ENCODE results near the gene SMARCC2.
A peak's percentile ranks its signal among the peaks of the same experiment; 100 is the strongest.

Gene SMARCC2

GRCh38 chr12:56224954-56225353, 35.7 kb upstream of the SMARCC2 start:
- no peaks in the 10 kb centered on the region for H3K27me3 ChIP-seq (ENCODE audit: control insufficient read depth, insufficient read depth, low read length, poor library complexity, severe bottlenecking)
- no peaks in the 10 kb centered on the region for H3K9me3 ChIP-seq (ENCODE audit: control insufficient read depth, low read length)
- H3K36me3 ChIP-seq (ENCODE audit: control insufficient read depth, insufficient read depth, low read length), result no peaks in the 10 kb centered on the region
- H3K4me3 ChIP-seq (ENCODE audit: insufficient read depth, low read depth, low read length), result peak overlapping the region; percentile 55
- H3K27ac ChIP-seq (ENCODE audit: insufficient read depth, low read depth, low read length, poor library complexity, severe bottlenecking), result no peak overlapping the region
- 88 to 92% methylated on average over 11 of the region's 11 CpGs for WGBS, 2 experiments
- H3K4me1 ChIP-seq (ENCODE audit: control insufficient read depth, insufficient read depth, low read length), result peaks cover 4% of the 10 kb centered on the region

- 3% methylated on average over 41 of the region's 41 CpGs for WGBS, 2 experiments
- no peaks in the 10 kb centered on the region for H3K36me3 ChIP-seq (ENCODE audit: control insufficient read depth, insufficient read depth, low read length)
- peaks cover 4% of the 10 kb centered on the region for H3K4me1 ChIP-seq (ENCODE audit: control insufficient read depth, insufficient read depth, low read length)
- no peaks in the 10 kb centered on the region for H3K9me3 ChIP-seq (ENCODE audit: control insufficient read depth, low read length)
- no peaks in the 10 kb centered on the region for H3K27me3 ChIP-seq (ENCODE audit: control insufficient read depth, insufficient read depth, low read length, poor library complexity, severe bottlenecking)
- peak within 1 kb of the TSS; percentile 55 for H3K4me3 ChIP-seq (ENCODE audit: insufficient read depth, low read depth, low read length)
- H3K27ac ChIP-seq (ENCODE audit: insufficient read depth, low read depth, low read length, poor library complexity, severe bottlenecking), result peak within 1 kb of the TSS; percentile 52
Measured at GRCh38 chr12:56224102-56224701, 34.9 kb upstream of the SMARCC2 start, which contains the start of gene NABP2. NABP2 (plus strand) TSS chr12:56224342; CDS start chr12:56224857, 515 bp downstream.

- Histone ChIP-seq H3K27ac (ENCODE audit: insufficient read depth, low read depth, low read length, poor library complexity, severe bottlenecking) (peak overlapping the region; percentile 52), H3K4me3 (ENCODE audit: insufficient read depth, low read depth, low read length) (peak overlapping the region; percentile 55), H3K4me1 (ENCODE audit: control insufficient read depth, insufficient read depth, low read length) (peaks cover 4% of the 10 kb centered on the region), H3K9me3 (ENCODE audit: control insufficient read depth, low read length) (no peaks in the 10 kb centered on the region), H3K36me3 (ENCODE audit: control insufficient read depth, insufficient read depth, low read length) (no peaks in the 10 kb centered on the region), H3K27me3 (ENCODE audit: control insufficient read depth, insufficient read depth, low read length, poor library complexity, severe bottlenecking) (no peaks in the 10 kb centered on the region)
- 67 to 71% methylated on average over 15 of the region's 15 CpGs for WGBS, 2 experiments
Measured at GRCh38 chr12:56223571-56224101, 34.4 kb upstream of the SMARCC2 start.

- Histone ChIP-seq H3K4me3 (ENCODE audit: insufficient read depth, low read depth, low read length) (peak overlapping the region; percentile 81), H3K36me3 (ENCODE audit: control insufficient read depth, insufficient read depth, low read length) (no peaks in the 10 kb centered on the region), H3K27me3 (ENCODE audit: control insufficient read depth, insufficient read depth, low read length, poor library complexity, severe bottlenecking) (no peaks in the 10 kb centered on the region), H3K27ac (ENCODE audit: insufficient read depth, low read depth, low read length, poor library complexity, severe bottlenecking) (peak overlapping the region; percentile 79), H3K9me3 (ENCODE audit: control insufficient read depth, low read length) (no peaks in the 10 kb centered on the region), H3K4me1 (ENCODE audit: control insufficient read depth, insufficient read depth, low read length) (peaks cover 4% of the 10 kb centered on the region)
- WGBS, 2 experiments, result 90 to 91% methylated on average over 4 of the region's 4 CpGs
Measured at GRCh38 chr12:56222531-56222895, 33.2 kb upstream of the SMARCC2 start.

- H3K36me3 ChIP-seq (ENCODE audit: control insufficient read depth, insufficient read depth, low read length), result peaks cover 2% of the 10 kb centered on the region
- WGBS, 2 experiments, result 25 to 27% methylated on average over 42 of the region's 42 CpGs
- peak within 1 kb of the TSS; percentile 92 for H3K27ac ChIP-seq (ENCODE audit: insufficient read depth, low read depth, low read length, poor library complexity, severe bottlenecking)
- peaks cover 4% of the 10 kb centered on the region for H3K4me1 ChIP-seq (ENCODE audit: control insufficient read depth, insufficient read depth, low read length)
- no peaks in the 10 kb centered on the region for H3K9me3 ChIP-seq (ENCODE audit: control insufficient read depth, low read length)
- H3K27me3 ChIP-seq (ENCODE audit: control insufficient read depth, insufficient read depth, low read length, poor library complexity, severe bottlenecking), result no peaks in the 10 kb centered on the region
- H3K4me3 ChIP-seq (ENCODE audit: insufficient read depth, low read depth, low read length), result peak within 1 kb of the TSS; percentile 81
Measured at GRCh38 chr12:56221757-56222530, 32.7 kb upstream of the SMARCC2 start, which contains the start of gene RNF41. RNF41 (minus strand) TSS chr12:56221922; CDS start chr12:56214047, 7,875 bp downstream.

GRCh38 chr12:56221232-56221756, 32.0 kb upstream of the SMARCC2 start:
- Histone ChIP-seq H3K4me3 (ENCODE audit: insufficient read depth, low read depth, low read length) (peak overlapping the region; percentile 81), H3K36me3 (ENCODE audit: control insufficient read depth, insufficient read depth, low read length) (peaks cover 4% of the 10 kb centered on the region), H3K27ac (ENCODE audit: insufficient read depth, low read depth, low read length, poor library complexity, severe bottlenecking) (peak overlapping the region; percentile 92), H3K4me1 (ENCODE audit: control insufficient read depth, insufficient read depth, low read length) (peaks cover 4% of the 10 kb centered on the region), H3K27me3 (ENCODE audit: control insufficient read depth, insufficient read depth, low read length, poor library complexity, severe bottlenecking) (no peaks in the 10 kb centered on the region), H3K9me3 (ENCODE audit: control insufficient read depth, low read length) (no peaks in the 10 kb centered on the region)
- 0% methylated on average over 21 of the region's 21 CpGs for WGBS, 2 experiments

GRCh38 chr12:56220611-56221231, 31.4 kb upstream of the SMARCC2 start:
- no peaks in the 10 kb centered on the region for H3K9me3 ChIP-seq (ENCODE audit: control insufficient read depth, low read length)
- peaks cover 4% of the 10 kb centered on the region for H3K4me1 ChIP-seq (ENCODE audit: control insufficient read depth, insufficient read depth, low read length)
- peak overlapping the region; percentile 81 for H3K4me3 ChIP-seq (ENCODE audit: insufficient read depth, low read depth, low read length)
- H3K27ac ChIP-seq (ENCODE audit: insufficient read depth, low read depth, low read length, poor library complexity, severe bottlenecking), result peak overlapping the region; percentile 92
- peaks cover 4% of the 10 kb centered on the region for H3K36me3 ChIP-seq (ENCODE audit: control insufficient read depth, insufficient read depth, low read length)
- no peaks in the 10 kb centered on the region for H3K27me3 ChIP-seq (ENCODE audit: control insufficient read depth, insufficient read depth, low read length, poor library complexity, severe bottlenecking)
- 43 to 48% methylated on average over 10 of the region's 10 CpGs for WGBS, 2 experiments

GRCh38 chr12:56219840-56220239, 30.6 kb upstream of the SMARCC2 start:
- Histone ChIP-seq H3K4me3 (ENCODE audit: insufficient read depth, low read depth, low read length) (no peak overlapping the region), H3K27me3 (ENCODE audit: control insufficient read depth, insufficient read depth, low read length, poor library complexity, severe bottlenecking) (no peaks in the 10 kb centered on the region), H3K27ac (ENCODE audit: insufficient read depth, low read depth, low read length, poor library complexity, severe bottlenecking) (no peak overlapping the region), H3K9me3 (ENCODE audit: control insufficient read depth, low read length) (no peaks in the 10 kb centered on the region), H3K4me1 (ENCODE audit: control insufficient read depth, insufficient read depth, low read length) (peaks cover 4% of the 10 kb centered on the region), H3K36me3 (ENCODE audit: control insufficient read depth, insufficient read depth, low read length) (peaks cover 4% of the 10 kb centered on the region)
- WGBS, 2 experiments, result 91 to 95% methylated on average over 7 to 8 of the region's 9 CpGs

- Histone ChIP-seq H3K9me3 (ENCODE audit: control insufficient read depth, low read length) (no peaks in the 10 kb centered on the region), H3K4me1 (ENCODE audit: control insufficient read depth, insufficient read depth, low read length) (peaks cover 4% of the 10 kb centered on the region), H3K27ac (ENCODE audit: insufficient read depth, low read depth, low read length, poor library complexity, severe bottlenecking) (no peak overlapping the region)
Measured at GRCh38 chr12:56216461-56216860, 27.2 kb upstream of the SMARCC2 start.

GRCh38 chr12:56213878-56214277, 24.6 kb upstream of the SMARCC2 start:
- peaks cover 46% of the 10 kb centered on the region for H3K36me3 ChIP-seq (ENCODE audit: control insufficient read depth, insufficient read depth, low read length)
- no peaks in the 10 kb centered on the region for H3K4me1 ChIP-seq (ENCODE audit: control insufficient read depth, insufficient read depth, low read length)
- WGBS, 2 experiments, result 90 to 94% methylated on average over 5 of the region's 5 CpGs
- H3K4me3 ChIP-seq (ENCODE audit: insufficient read depth, low read depth, low read length), result no peak overlapping the region
- no peaks in the 10 kb centered on the region for H3K9me3 ChIP-seq (ENCODE audit: control insufficient read depth, low read length)
- H3K27ac ChIP-seq (ENCODE audit: insufficient read depth, low read depth, low read length, poor library complexity, severe bottlenecking), result no peak overlapping the region
- H3K27me3 ChIP-seq (ENCODE audit: control insufficient read depth, insufficient read depth, low read length, poor library complexity, severe bottlenecking), result no peaks in the 10 kb centered on the region

More at GRCh38 chr12:56216461-56216860, 27.2 kb upstream of the SMARCC2 start:
- WGBS, 2 experiments, result 95 to 97% methylated on average over 3 of the region's 3 CpGs
- H3K4me3 ChIP-seq (ENCODE audit: insufficient read depth, low read depth, low read length), result no peak overlapping the region
- no peaks in the 10 kb centered on the region for H3K27me3 ChIP-seq (ENCODE audit: control insufficient read depth, insufficient read depth, low read length, poor library complexity, severe bottlenecking)
- peaks cover 29% of the 10 kb centered on the region for H3K36me3 ChIP-seq (ENCODE audit: control insufficient read depth, insufficient read depth, low read length)

All from ectodermal cell (in vitro differentiated cells).